Kidney capillary endothelial cell (primary cell): ENCODE data around the gene MUL1.
"Not testable (repeated sequence)": the region's sequence is repeated elsewhere in the genome, so short reads cannot be mapped to it uniquely, and the experiment has no call there.

Experiments
- DNase-seq: peaks from one replicate; pipeline ENCODE4 v3.0.0-alpha.2; 2018; ENCODE audit warnings: low spot score

The MUL1 gene

DNA sequence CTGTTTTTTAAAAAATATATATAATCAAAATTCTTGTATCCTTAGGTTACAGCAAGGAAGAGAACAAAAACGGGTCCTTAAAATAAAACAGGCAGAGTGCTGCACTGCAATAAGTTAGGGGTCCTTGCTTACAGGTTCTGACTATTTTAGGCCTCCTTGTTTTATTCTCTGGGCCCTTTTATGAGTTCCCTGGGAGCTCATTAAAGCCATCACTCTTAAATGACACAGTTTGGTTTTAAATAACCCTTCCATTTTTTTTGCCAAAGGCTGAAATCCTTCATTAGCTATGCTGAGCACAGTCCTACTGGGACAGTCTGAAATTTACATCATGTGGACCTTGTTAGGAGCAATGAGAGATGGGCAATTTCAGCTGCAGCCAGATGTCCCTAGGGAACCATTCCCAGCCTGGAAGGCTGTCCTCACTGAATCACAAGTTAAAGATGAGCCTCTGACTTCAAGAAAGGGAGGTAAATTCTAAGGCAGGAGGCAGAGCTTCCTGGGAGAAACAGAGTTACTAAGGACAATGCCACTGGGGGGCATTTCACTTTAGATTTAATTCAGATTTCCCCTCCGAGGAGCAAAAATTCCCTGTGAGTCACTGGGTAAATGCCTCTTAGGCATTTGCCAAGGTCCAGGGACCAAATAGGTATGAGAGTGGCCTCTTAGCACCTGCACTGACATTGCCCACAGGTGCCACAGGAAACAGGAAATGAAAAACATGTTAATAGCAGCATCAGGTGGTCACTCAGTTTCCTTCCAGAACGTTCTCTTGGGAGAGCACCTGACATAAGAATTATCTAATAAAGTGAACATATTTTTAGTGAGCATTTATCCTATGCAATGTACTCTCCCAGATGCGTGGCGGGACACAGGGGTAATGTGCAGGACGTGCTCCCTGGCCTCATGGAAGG, 3.8 kb upstream of the MUL1 start:
- DNase-seq = no peak

DNA sequence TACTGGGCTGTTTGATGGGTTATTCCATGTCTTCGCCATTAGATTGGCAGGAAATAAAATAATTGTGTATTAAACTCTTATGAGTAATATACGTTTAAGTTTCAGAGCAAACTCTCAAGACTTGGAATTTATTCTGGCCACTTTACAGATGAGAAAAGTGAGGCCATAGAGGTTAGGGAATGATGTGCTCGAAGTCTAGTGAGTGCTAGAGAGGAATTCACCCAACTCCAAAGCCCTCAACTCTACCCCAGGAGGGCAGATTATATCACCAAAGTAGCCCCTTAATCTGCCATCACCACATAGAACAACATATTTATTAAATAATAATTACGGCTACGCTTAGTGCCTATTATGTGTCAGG, 440 bp upstream of the MUL1 start:
- no peak for DNase-seq

DNA sequence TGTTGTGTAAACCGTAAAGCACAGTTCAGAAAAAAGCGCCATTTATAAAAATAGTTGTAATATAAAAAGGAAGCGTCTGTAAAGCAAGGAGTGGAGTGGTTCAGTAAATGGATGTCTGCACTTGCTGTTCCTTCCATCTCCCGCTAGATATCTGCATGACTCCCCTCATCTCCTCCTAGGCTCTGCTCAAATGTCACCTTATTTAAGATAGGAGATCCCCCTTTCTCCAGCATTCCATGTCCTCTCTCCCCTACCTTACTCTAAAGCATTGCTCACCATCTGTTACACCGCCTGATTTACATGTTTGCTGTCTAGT, 745 bp downstream of the MUL1 start:
- DNase-seq = no peak

DNA sequence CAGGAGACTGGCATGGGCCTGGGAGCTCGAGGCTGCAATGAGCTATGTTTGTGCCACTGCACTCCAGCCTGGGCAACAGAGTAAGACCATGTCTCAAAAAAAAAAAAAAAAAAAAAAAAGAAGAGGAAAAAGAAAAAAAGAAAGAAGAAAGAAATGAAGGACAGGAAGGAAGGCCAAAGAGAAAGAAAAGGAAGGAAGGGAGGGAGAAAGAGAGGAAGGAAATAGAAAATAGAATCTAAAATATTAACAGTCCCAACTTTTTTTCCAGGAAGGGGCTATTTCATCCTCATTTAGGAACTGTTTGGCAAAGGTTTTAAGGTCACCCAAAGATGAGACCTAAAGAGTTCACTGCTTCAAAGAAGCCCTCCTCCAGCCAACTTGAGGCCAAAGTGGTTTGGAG, 2.5 kb downstream of the MUL1 start:
- no peak for DNase-seq

DNA sequence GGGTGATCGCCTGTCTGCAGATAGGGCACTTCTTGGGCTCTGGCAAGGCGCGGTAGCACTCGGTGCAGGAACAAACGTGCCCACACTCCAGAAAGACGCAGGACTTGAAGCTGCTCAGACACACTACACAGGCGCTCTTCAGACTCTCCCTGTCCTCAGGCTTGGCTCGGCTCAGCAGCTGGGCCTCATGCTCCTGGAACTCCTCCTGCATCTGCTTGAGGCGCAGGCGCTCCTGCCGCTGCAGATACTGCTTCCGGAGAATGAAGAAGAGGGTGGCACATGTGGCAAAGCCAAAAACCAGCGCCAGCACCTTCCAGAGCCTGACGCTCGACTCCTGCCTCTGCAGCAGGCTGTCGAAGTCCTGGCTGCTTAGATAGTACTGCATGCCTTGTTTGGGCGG, 7.2 kb downstream of the MUL1 start:
- no peak for DNase-seq

GRCh38 chr1:20499718-20500117, 8.2 kb downstream of the MUL1 start:
- DNase-seq = no peak

GRCh38 chr1:20499105-20499504, 8.8 kb downstream of the MUL1 start:
- DNase-seq = no peak

DNA sequence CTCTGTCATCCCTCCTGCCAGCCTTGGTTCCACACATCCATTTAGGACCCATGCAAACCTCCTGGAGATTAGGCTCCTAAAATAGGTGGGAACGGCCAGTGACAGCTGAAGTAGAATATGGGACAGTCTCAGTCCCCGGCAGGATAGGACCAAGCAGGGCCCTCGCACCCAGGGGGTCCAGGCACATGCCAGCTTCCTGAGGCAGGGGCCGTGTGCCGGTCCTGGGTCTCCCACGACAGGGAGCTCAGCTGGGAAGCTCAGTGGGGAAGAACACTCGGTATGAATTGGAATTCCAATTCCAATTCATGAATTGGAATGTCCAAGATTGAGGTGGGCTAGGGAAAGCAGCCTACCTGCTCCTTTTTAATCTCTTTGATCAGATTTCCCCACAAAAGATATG, 9.8 kb downstream of the MUL1 start:
- no peak for DNase-seq

GRCh38 chr1:20497506-20497905, 10.4 kb downstream of the MUL1 start:
- DNase-seq = no peak

DNA sequence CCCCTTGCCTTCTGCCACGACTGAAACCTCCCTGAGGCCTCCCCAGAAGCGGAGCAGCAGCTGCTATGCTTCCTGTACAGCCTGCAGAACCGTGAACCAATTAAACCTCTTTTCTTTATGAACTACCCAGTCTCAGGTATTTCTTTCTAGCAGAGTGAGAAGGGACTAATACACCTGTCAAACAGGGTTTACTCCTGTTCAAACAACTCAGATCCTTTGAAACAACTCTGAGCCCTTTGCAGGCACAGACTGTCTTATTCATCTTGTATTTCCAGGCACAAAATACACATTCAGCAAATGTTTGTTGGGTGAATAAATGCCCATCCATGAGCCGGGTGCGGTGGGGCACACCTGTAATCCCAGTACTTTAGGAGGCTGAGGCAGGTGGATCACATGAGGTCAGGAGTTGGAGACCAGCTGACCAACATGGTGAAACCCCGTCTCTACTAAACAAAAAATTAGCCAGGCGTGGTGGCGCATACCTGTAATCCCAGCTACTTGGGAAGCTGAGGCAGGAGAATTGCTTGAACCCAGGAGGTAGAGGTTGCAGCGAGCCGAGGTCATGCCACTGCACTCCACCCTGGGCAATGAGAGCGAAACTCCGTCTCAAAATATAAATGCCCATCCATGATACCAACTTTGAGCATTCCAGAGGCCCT, 11.1 kb downstream of the MUL1 start:
- DNase-seq = not testable (repeated sequence)

- no peak for DNase-seq
These were observed 11.7 kb downstream of the MUL1 start for GRCh38 chr1:20496241-20496661.

- no peak for DNase-seq
These were observed 12.3 kb downstream of the MUL1 start for GRCh38 chr1:20495661-20496060.

DNA sequence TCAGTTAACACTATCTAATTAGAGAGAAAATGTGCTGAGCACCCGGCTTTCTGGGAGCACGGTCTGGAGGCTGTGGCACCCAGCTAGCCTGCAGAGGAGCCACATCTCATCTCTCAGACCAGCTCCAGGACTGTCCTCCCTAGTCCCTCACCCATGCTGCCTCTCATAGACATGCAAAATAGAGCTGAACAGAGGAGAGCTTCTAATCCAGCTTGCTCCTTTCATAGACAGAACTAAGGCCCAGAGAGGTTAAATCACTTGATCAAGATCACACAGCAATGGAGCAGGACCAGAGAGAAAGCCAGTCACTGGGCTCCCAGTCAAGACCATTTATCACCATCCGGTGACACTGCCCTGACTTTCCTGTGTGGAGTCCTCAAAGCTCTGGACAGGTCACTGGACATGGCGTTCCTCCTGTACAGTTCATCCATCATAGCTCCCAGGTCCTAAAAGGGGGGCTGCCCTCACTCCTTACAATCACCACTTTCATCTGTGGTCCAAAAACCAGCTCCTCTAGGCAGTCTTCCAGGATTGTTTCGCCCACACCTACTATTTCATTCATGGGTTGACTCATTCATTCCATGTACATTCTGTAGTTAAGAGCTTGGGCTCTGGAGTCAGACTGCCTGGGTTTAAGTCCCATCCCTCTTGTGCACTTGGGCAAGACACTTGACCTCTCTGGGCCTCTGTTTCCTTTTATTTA, 13.2 kb downstream of the MUL1 start:
- peak; percentile 70 for DNase-seq

GRCh38 chr1:20493839-20494608, 13.9 kb downstream of the MUL1 start:
- peak; percentile 95 for DNase-seq

DNA sequence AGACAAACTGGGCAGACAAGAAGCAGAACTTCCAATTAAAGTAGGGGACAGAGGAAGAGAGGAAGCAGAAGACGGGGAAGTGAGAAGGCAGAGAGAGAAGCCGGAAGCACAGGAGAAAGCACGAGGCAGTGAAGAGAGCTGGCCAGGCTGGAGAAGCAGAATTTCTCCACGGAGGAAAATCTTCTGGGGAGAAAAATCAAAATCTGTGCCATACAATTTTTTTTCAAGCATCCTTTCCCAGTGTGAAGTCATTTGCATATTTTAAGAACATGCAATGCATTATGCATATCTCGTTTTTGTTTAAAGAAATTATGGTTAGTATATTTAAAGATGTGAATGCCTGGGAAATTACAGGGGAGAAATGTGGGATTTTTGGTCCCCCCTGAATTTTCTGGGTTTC, 14.6 kb downstream of the MUL1 start:
- DNase-seq = no peak

GRCh38 chr1:20492751-20493150, 15.2 kb downstream of the MUL1 start:
- DNase-seq = no peak

GRCh38 chr1:20491866-20492265, 16.1 kb downstream of the MUL1 start:
- DNase-seq = no peak

DNA sequence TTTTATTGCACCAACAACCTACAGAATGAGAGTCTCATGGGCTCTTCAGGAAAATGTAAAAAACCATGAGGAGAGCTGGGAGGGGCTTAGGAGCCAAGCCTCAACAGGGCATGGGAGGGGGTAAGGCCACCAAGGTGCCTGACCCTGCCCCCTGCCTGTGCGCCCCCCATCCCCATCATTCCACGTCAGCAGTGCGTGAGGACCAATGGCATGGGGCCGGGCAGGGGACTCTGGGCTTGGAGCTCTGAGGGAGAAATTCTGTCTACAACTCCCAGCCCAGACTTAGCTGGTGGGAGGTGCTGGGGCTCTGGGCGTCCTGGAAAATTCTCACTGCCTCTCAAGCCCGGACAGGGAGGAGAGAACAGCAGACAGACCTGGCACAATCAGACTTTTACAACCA, 16.8 kb downstream of the MUL1 start:
- no peak for DNase-seq

- no peak for DNase-seq
These were observed 20.7 kb downstream of the MUL1 start for GRCh38 chr1:20487236-20487590.

DNA sequence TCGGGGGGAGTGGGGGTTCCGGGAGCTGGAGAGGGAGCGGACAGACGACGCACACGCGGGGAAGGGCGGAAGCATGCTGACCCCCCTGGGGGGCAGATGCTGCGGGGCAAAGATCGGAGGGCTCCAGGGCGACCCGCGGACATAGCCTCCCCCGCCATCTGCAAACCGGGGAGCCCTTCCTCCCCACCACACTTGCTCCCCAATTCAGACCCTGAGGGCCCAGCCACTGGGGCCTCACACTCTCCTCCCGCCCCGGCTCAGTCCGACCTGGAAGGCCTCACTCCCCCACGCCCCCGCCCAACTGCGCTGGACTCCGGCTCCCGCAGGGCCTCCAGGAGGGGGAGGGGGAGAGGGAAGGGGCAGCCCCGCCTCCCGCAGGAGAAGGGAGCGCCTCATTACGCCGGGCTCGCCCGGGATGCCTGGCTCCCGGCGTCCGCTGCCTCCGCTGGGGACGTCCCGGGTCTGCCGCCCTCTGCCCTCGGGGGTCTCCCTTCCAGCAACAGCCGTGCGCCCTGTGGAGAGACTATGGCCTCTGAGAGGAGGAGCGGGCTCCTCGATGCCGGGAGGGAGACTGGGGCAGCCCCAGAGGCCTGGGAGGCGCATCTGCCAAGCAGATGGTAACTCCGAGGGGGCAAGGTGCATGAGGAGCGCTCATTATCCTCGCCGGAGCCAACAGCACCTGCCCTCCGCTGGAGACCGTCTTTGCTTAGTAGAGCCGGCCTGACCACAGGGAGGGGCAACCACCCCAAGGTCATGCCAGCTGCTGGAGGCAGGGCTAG, 21.3 kb downstream of the MUL1 start:
- no peak for DNase-seq

- no peak for DNase-seq
These were observed 22.2 kb downstream of the MUL1 start, which contains the start of gene CAMK2N1 for GRCh38 chr1:20485527-20486456. Gene CAMK2N1, minus strand, starts transcription at chr1:20486210. Its CDS starts 831 bp downstream, at chr1:20485379.
